ENCODE data around the gene OTOP1.

DNA sequence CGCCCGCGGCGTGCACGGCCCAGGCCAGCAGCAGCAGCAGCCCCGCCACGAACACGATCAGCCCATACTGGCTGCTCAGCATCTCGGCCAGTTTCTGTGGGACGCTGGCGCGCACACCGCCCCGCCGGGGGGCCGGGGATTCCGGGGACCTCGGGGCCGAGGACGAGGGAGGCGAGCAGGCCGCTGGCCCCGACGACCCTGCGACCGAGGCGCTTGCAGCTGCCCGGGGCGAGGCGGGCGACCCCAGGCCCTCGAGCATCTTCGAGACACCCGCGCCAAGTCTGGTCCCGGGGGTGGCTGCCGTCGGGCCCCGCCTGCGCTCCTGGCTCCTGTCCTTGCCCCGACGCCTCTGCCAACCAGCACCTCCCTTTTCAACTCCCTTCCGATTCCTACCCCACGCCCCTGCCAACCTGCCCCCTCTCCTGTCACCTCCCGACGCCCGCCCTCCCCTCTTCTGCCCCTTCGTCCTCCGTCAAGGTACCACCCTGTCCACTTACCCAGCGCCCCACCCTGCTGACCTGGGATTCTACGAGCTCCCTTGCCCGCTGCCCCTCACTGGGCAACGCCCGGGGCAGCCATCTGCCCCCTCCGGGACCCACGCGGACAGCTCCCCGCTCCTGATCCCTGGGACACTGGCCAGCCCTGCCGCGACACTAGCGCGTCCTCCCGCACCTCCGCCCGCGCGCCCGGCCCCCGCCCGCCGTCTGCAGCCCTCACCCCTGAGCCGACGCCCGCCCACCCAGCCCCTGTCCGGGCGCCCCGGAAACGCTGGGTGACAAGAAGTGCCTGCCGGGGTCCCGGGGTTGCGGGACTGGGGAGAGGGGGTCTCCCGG is at the start of gene OTOP1:
- TF ChIP-seq, protein P1, sequence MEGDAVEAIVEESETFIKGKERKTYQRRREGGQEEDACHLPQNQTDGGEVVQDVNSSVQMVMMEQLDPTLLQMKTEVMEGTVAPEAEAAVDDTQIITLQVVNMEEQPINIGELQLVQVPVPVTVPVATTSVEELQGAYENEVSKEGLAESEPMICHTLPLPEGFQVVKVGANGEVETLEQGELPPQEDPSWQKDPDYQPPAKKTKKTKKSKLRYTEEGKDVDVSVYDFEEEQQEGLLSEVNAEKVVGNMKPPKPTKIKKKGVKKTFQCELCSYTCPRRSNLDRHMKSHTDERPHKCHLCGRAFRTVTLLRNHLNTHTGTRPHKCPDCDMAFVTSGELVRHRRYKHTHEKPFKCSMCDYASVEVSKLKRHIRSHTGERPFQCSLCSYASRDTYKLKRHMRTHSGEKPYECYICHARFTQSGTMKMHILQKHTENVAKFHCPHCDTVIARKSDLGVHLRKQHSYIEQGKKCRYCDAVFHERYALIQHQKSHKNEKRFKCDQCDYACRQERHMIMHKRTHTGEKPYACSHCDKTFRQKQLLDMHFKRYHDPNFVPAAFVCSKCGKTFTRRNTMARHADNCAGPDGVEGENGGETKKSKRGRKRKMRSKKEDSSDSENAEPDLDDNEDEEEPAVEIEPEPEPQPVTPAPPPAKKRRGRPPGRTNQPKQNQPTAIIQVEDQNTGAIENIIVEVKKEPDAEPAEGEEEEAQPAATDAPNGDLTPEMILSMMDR (conservative IDR thresholded peaks at IDR 0.05; ENCODE audit: low read depth in 2 of 2): no peak
- peak; percentile 45 for TF ChIP-seq EZH2 (IDR thresholded peaks at IDR 0.05; ENCODE audit: low read depth, unreplicated experiment)
